ENCODE results near the gene PPP3CA.

GRCh38 chr4:100982345-100982744 lies 365.0 kb downstream of the PPP3CA start:
- TF ChIP-seq CREB1 (IDR thresholded peaks at IDR 0.05) (no peak), HDAC2 (IDR thresholded peaks at IDR 0.05; ENCODE audit: borderline replicate concordance in 1 of 2, low read depth in 2 of 2, low read length in 2 of 2) (no peak), SIN3A (conservative IDR thresholded peaks at IDR 0.05 in 1 of 2, IDR thresholded peaks at IDR 0.05 in 1 of 2; ENCODE audit: low read depth in 1 of 2, low read length in 2 of 2) (no peak), SP1 (IDR thresholded peaks at IDR 0.05; ENCODE audit: low read depth, low read length) (no peak), SIRT6 (IDR thresholded peaks at IDR 0.05; ENCODE audit: low read length) (no peak)

Measured in H1 (cell line).